ENCODE data around the gene UQCRC2.
"Not testable (repeated sequence)": the region's sequence is repeated elsewhere in the genome, so short reads cannot be mapped to it uniquely, and the experiment has no call there.

UQCRC2 gene

DNA sequence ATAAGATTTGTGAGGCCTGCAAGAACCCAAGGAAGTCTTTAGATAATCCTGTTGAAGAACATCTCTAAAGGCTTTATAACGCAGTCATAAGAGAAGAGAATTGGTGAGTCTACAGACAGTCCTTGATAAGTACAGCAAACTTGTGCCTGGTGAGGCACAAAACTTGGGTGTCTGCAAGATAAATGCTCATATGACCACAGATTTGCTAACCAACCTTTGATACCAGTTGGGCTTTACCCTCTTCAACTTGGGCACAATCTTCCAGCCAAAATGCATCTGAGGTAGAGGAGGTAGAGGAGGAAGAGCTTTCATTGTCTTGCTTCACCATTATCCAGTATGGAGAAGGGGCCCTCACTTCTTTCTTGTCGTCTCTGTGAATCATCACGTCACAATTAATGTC lies 30.9 kb downstream of the UQCRC2 start:
- no peak for DNase-seq

DNA sequence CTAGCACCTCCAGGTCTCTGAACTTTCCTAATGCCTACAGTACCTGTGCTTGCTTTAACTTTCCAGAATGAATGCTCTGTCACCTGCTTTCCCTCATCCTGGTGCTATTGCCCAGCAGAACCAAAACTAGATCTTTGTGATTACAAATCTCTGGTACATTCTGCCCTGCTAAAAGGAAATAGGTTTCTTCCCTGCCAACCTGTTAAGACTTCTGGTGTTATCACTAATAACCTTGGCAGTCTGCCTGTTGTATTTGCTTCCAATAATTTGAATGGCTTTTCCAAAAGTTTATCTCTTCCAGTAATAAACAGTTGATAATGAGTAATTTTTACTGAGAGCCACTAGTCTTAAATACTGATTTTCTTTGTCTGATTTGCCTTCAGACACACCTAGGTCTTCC lies 32.4 kb downstream of the UQCRC2 start:
- no peak for DNase-seq

DNA sequence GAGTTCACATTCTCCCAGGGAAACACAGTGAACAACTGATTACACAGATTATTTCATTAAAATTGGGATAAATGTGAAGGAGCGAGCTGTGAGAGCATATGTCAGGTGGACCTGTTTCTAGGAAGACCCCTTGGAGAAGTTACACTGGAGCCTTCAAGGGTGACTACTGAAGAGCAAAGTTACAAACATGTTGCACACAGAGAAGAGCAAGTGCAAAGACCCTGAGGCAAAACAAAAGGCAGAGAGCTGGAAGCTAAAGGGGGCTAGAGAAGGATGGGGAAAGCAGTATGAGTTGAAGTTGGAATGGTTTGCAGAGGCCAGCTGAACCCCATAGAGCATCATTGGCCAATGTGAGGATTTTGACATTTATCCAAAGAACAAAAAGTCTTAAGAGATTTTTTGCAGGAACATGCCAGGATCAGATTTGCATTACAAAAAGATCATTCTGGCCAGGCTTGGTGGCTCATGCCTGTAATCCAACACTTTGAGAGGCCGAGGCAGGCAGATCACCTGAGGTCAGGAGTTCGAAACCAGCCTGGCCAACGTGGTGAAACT lies 33.6 kb downstream of the UQCRC2 start:
- DNase-seq = no peak

DNA sequence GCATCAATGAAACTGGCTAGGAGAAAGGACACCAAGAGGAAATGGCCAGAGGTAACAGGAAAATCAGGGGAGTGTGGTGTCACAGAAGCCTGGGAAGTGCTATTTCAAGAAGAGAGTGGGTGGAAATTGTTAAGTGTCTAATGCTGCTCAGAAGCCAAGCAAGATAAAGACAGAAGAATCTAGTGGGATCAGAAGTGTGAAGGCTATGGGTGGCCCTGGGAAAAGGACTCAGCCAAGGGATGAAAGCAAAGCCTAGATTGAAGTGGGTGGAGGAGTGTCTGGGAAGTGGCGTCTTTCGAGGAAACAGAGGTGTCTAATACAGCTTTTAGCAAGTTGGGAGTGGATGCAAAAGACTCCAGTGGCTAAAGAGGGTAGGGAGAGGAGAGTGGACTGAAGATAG lies 34.3 kb downstream of the UQCRC2 start:
- DNase-seq = no peak

DNA sequence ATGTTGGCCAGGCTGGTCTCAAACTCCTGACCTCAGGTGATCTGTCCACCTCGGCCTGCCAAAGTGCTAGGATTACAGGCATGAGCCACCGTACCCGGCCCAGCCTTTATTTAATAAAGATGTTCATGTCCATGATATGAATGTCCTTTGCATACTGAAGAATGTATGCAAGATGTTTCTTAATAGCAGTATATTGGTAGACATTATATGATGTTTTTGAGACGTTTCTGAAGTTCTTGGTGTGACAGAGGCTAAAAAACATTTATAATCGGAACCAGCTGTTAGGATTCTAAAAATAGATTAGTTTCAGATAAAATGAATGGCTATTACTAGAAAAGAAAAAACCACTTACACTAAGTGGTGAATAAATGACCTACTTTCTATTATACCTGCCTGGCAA lies 36.0 kb downstream of the UQCRC2 start:
- DNase-seq = no peak

DNA sequence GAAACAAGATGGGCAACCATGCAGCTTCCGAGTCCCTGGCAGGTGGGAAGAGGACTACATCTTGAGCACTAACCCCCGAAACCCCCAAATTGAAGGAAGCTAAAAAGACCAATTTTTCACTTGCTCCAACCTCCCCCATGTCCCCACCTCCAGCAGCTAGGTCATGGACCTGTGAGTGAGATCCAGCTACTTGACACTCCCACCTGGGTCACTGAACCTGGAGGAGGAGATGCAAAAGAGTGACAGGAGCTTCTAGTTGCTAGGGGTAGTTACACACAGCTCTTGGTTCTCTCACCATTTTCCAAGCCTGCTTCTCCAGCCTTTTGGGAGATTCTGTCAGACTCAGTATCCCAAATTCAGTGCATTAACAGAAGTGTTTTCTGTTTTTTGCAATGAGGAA lies 36.6 kb downstream of the UQCRC2 start:
- DNase-seq = no peak

DNA sequence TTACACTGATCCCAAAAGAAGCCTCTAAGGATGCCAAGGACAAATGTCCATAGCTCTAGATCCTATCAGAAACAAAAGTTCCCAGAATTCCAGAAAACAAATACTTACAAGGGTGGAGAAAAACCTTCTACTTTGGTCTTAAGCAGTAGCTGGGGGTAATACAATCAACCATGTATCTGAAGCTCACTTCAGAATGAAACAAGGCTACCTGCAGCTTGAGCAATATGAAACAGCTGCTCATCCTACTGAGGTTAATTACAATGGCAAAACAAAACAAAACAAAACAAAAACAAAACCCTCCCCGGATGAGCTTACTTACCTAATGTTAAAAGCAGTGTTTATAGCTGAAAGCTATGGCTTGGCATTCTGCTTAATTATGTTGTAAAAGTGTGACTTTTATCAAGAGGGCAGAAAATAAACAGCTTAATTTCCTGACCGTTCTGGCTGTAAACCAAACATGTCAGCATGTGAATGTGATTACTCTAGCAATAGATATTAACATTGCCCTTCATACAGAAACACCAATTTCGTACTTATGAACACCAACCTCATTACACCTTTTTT lies 37.3 kb downstream of the UQCRC2 start:
- no peak for DNase-seq

DNA sequence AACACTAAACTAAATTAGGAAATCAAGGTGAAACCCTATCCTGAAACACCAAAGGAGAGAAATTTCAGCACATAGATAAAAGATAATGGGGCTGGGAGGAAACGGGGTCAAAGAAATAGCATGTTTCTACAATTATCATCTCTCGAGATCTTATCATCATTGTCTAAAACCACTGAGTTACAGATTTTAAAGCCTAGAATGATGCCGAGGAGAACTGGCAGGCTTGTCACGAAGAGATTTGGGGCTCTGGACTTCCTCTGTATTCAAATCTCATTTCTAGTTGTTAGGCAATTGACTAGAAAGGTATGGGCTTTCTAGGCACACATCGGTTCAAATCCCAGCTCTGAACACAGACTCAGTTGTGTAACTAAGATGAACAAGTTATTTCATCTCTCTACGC lies 38.5 kb downstream of the UQCRC2 start:
- no peak for DNase-seq

DNA sequence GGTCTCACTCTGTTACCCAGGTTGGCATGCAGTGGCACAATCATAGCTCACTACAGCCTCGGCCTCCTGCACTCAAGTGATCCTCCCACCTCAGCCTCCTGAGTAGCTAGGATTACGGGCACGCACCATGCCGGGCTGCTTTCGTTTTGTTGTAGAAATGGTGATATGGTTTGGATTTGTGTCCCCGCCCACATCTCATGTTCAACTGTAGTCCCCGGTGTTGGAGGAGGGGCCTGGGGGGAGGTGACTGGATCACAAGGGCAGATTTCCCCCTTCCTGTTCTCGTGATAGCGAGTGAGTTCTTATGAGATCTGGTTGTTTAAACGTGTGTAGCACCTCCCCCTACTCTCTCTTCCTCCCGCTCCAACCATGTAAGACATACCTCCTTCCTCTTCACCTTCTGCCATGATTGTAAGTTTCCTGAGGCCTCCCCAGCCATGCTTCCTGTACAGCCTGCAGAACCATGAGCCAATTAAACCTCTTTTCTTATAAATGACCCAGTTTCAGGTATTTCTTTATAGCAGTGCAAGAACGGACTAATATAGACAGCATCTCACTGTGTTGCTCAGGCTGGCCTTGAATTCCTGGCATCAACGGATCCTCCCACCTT lies 41.8 kb downstream of the UQCRC2 start:
- no peak for DNase-seq

DNA sequence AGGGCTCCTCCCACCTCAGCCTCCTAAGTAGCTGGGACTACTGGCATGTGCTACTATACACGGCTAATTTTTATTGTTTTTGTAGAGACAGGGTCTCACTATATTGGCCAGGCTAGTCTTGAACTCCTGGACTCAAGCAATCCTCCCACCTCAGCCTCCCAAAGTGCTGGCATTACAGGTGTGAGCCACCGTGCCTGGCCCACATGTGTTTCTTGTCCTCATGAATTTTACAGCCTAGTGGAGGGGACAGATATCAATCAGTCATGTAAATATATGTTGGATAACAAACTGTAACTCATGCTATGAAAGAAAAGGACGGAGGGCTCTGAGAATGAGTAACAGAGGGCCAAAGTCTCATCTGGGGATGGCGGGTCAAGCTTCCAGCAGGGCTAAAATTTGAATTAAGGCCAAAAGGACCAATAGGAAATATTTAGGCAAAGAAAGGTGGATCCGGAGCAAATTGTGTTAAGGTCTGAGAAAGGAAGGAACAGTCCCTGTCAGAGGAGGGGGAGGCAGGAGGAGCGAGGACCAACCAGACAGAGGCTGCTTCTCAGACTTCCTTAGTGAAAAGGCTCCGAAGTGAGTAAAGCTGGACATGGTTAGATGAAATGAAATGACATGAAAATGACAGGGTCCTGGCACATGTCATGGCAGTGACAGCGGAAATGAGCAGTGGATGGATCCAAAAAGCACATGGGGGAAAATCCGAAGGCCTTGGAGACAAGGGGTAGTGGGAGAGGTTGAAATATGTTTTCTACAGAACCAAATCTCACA lies 43.9 kb downstream of the UQCRC2 start:
- no peak for DNase-seq

DNA sequence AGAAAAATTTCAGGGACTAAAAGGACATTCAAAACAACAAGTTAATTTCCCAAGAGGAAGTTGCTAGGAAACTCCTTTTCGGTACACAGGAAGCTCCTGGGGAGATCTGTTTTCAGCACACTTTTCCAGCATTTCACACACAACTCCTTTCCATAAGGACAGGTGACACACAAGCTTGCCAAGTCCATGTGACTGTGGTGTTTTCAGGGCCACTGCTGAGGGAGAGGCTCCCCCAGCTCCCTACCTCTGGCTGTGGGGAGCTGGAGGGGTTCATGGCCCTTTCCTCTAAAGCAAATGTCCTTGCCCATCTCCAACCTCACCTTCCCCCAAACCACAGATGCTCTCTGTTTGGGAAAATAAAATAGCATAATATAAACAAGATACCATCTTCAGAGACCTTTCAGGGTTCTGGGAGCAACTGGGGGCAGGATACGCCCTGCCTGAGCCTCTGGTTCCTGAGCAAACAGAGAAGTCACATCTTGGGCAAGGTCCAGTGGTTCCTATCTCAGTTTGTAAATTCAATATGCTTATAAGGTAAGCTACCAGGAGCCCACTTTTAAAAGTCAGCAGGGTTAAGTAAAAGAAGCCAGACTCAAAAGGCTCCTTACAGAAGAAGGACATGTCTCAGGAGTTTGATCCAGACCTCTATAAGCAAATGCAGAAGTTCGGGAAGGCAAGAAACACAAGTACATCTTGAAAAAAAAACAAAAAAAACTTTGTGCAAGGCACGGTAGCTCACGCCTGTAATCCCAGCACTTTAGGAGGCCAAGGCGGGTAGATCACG lies 44.7 kb downstream of the UQCRC2 start:
- no peak for DNase-seq

DNA sequence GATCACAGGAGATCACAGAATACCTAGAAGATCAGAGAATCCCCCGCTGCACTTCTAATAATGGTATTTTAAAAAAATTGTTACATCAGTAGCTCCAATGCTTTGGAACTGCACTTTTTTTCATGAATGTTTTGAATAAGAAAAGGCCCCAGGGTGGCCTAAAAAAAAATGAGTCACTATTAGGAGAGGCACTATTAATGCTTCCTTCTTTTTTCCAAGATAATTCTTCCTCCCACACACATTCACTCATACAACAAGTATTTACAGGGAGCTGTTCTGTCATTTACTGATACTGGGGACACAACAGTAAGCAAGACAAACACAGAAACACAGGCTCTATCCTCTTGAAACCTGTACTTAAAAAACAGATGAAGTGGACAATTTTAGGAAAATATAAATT lies 48.4 kb downstream of the UQCRC2 start:
- DNase-seq = no peak

DNA sequence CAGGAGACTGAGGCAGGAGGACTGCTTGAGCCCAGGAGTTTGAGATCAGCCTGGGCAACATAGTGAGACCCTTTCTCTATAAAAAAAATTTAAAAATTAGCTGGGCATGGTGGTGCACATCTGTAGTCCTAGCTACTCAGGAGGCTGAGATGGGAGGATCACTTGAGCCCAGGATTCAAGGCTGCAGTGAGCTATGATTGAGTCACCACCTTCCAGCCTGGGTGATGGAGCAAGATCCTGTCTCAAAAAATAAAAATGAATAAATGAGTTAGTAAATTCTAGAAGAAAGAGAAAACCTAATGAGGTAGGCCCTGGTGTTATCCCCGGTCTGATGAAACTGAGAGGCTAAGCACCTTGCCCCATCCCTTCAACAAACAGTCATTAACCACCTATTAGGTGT lies 48.9 kb downstream of the UQCRC2 start:
- DNase-seq = not testable (repeated sequence)

DNA sequence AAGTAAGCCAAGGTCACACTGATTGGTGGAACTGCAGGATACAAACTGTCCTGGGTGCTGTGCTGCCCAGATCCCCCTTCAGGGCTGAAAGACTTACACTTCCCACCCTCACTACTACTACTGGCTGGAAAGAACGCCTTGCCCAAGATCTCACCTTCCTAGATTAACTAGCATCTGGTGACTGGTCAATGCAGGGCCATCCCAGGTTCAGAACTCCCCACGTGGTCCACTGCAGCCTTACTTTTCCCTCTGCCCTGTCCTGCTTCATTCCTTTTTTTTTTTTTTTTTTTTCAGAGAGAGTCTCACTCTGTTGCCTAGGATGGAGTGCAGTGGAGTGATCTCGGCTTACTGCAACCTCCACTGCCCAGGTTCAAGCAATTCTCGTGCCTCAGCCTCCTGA lies 50.0 kb downstream of the UQCRC2 start:
- DNase-seq = no peak

DNA sequence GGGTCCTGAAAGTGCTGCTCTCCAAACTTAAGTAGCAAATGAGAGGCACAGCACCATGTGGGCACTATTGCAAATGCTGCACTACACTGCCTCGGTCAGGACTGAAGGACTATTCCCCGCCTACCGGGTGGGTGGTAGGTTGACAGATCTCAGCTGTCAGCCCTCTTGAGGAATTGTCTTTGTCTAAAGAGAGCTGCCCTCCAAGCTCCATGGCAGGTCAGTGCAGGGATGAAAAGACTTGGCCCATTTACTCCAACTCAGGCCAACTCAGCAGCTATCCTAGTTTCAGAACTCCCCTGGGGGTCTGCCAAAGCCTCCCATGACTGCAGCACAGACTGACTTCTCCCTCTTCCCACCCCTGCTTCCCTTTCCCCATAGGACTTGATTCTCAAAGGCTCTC lies 51.2 kb downstream of the UQCRC2 start:
- DNase-seq = no peak

DNA sequence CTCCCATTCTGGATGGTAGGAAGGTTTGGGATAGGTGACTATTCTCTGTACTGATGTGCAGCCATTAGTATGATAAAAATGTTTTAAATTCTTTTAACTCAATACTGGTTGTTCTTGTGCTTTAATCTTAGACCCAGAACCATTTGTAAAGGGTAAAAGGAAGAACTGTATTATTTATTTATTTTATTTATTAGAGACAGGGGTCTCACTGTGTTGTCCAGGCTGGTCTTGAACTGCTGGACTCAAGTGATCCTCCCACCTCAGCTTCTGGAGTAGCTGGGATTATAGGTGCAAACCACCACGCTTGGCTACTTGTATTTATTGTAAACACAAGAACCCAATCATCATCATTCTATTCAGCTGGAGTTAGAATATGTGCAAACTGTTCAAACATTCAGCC lies 52.6 kb downstream of the UQCRC2 start:
- no peak for DNase-seq

DNA sequence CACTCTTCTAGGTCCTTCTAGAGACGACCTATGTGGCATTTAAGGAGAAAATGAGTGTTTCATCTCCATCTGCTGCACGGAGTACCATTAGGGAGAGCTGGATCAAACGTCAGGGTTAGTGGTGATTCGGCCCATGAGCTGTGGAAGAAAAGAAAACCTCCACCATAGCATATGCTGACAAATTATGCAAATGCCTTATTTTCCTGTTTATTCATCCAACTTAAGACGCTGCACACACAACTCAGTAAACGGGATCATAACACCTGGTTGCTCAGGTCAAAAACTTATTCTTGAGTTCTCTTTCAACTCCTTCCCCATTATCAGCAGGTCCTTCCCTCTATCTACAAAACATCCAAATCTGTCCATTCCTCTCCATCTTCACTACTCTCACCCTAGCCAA lies 53.5 kb downstream of the UQCRC2 start:
- no peak for DNase-seq

DNA sequence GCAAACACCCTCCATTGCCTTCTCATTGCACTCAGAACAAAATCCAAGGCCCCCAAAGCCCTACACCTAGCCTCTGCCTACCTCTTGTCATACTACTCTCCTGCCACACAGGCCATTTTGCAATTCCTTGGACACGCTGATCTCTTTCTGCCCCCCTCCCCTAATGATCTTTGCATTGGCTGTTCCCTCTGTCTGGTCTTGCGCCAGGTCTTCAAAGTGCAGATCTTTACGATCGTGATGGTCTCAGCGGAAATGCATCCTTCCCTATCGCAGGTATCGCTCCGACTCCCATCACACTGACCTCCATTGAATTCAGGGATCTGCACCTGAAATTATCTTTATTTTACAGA lies 54.0 kb downstream of the UQCRC2 start:
- no peak for DNase-seq

DNA sequence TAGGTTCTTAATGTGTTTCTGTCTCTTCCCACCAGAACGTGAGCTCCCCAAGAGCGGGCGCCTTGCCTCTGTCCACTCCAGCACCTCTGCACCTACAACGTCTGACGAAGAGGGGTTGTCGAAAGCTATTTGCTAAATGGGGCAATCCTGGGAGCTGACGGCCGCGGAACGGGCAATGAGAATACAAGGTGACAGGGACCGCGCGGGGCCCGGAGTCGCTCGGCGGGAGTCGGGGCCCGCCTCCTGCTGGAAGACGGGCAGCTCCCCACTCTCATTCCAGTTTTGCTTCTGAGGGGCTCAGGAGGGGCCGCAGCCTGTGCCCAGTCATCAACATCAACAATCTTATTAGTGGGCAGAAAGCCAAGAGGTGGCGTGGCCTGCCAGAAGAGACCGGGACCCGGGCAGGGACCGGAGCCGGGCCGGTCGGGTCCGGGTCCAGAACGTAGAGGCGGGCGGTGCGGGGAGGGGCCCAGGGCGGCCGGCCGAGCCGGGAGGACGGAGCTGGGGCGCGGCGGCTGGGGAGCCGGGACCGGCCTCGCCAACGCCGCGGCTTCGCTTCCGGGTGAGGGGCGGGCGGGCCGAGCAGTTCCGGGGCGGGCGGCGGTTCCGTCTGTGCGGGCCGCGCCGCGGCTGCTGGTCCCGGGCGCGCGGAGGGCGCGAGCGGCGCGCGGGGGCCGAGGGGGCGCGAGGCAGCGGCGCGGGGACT lies 54.5 kb downstream of the UQCRC2 start, which contains the start of gene MOSMO:
Gene MOSMO (plus strand): TSS at position 603 of the 706 bp plus-strand sequence. CDS start 191 bp downstream, outside the sequence.
- no peak for DNase-seq

DNA sequence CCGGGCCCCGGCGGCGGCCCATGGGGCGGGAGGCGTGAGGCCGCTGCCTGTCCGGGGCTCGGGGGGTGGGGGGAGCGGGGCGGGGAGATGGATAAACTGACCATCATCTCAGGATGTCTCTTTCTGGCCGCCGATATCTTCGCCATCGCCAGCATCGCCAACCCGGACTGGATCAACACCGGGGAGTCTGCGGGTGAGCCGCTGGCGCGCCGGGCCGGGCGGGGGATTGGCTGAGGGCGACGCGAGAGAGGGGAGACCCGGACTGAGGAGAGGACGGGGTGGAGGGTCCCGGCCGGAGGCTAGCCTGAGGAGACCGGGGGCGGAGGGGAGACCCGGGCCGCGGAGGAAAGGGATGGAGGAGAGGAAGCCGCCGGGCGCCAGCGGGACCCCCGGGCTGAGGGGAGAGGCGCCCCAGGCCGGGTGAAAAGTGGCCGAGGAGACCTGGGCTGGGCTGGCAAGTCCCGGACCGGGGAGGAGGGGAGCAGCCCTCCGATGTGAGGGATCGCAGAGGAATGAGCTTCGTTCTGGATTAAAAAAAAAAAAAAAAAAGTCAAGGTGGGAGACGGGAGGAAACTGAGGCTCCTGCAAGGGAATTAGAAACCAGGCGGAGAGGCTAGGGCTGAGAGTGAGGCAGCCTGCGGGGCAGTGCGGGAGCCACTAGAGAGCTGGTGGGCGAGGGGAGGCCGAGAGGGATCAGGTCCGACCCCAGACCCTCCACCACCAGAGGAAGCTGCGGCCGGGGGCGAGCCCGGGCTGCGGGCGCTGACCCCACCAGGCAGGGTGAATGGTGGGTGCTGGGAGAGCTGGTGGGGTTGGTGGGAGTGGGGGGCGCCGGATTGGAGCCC lies 55.3 kb downstream of the UQCRC2 start:
- peak; percentile 6 for DNase-seq

DNA sequence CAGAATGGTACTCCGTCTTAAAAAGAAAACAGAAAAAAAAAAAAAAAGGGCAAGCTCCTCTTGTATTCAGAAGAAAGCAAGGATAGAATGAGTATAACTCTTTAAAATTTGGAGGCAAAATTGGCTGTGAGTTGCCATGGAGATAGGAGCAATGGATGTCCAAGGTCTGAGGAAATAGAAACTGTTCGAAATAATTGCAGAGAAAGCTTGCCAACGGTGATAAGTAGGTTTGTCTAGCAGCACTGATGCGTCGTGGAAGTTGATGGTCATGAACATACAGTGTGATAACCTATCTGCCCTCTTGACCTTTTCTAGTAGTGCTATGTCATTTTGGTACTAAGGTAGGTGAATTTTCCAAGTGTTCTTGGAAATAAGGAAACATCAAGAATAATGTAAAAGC lies 57.7 kb downstream of the UQCRC2 start:
- no peak for DNase-seq

DNA sequence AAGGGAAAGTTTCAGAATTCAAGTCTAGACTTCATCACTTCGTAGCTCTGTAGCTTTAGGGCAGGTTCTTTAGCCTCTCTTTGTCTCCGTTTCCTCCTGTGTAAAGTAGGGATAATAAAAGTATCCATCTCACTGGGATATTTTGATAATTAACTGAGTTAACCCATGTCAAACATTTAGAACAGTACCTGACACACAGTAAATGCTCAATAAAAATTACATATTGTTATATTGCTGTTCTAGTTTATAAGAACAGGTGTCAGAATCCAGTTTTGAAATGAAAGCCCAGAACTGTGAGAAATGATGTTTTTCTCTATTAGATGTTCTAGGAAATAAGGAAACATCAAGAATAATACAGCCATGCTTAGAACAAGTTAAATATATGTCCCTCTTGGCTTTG lies 59.1 kb downstream of the UQCRC2 start:
- DNase-seq = no peak

Data from NCI-H1694 treated with DMSO at 0.1 percent for 48 hours (cell line).